HG02852 (cell line): Measurements from ENCODE around the gene FBXO24.

Experiments
- ATAC-seq: cut with Tn5 transposase; IDR thresholded peaks from one replicate; pipeline ENCODE4 v1.9.1; 2021; ENCODE audit warnings: mild to moderate bottlenecking, moderate library complexity; ENCODE audit not compliant: unreplicated experiment

The FBXO24 gene

GRCh38 chr7:100614308-100614861 lies 28.3 kb downstream of the FBXO24 start:
- no peak for ATAC-seq

GRCh38 chr7:100620239-100620638 lies 34.1 kb downstream of the FBXO24 start:
- ATAC-seq: no peak

DNA sequence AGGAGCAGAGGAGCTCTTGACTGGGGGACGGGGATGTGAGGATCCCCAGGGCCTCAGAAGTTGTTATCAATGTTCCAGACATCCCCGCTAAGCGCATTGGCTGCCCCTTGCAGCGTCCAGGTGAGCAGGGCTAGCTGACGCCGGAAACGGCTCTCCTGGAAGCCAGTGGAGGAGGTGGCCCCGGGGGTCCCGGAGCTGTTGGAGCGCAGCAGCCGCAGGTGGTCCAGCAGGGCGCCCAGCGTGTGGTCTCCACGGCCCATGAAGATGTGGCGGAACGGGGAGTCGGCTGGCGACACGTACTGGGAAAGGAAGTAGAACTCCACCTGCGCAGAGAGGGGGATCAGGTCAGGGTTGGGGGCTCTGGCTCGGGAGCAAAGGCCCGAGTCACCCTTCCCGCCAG lies 34.7 kb downstream of the FBXO24 start:
- no peak for ATAC-seq

- no peak for ATAC-seq
Measured at GRCh38 chr7:100621554-100621953, 35.4 kb downstream of the FBXO24 start.

DNA sequence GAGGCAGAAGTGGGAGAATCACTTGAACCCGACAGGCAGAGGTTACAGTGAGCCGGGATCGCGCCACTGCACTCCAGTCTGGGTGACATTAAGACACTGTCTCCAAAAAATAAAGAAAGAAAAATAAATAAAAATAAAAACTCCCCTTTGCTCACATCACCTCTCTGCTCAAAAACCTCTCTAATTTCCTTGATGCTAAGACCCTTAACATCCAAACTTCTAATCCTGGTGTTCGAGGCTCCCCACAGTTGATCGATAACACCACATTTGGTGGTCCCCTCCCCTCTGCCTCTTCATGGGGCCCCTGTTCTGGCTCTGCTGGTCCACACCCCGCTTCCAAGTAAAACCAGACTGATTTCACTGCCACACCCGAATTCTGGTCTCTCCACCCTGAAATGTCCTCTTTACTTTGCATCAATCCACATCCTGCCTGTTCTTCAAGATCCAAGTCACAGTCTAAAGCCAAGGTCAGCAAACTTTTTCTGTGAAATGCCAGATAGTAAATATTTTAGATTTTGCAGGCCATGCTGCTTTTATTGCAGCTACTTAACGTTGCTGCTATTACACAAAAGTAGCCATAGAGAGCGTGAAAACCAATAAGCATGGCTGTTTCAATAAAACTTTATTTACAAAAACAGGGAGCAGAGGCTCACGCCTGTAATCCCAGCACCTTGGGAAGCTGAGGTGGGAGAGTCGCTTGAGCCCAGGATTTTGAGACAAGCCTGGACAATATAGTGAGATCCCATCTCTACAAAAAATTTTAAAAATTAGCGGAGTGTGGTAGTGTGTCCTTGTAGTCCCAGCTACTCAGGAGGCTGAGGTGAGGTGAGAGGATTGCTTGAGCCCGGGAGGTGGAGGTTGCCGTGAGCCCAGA lies 38.1 kb downstream of the FBXO24 start:
- ATAC-seq: no peak

DNA sequence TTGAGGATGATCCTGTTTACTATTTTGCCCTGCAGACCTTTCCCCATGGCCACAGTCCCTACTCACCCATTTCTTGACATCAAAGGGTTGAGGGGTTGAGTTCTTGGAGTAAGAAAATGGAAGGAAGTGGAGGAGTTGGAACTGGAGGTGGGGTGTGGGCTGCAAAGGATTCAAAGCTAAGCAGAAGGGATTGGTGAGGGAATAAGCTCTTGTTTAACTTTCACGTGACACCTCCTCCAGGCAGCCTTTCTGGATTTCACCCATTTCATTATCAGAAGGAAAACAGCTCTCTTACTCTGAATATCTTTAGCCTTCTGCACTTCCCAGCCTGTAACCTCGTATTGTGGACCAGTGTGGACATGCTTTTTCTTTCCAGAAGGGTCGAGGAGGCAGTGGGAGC lies 39.9 kb downstream of the FBXO24 start:
- no peak for ATAC-seq

DNA sequence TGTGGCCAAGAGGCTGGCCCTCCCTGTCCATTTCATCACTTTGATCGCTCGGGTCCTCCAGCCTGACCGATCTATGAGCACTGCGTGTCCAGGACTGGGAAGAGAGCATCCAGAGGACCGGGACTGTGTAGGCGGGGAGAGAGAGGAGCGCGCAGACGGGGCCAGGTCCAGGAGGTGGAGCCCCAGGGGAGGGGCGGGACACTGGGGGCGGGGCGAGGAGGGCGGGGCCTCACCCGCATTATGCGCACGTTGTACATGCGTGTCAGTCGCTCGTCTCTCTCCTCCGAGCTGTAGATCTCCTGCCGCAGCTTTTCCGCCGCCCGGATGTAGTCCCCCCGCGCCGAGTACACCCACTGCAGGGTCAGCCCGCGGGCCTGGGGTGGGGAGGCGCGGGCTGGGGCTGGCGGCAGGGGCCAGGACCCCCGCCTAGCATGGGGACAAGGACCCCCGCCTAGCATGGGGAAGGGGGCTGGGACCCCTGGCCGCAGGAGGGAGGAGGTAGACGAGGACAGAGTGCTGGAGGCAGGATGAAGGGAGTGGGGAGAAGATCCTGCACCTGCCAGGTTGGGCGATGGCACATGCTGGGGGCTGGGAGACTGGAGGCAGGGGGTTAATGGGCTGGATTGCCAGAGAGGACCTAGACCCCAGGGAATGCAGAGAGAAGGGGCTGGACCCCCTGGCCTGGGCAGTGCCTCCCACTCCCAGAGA lies 40.6 kb downstream of the FBXO24 start:
- ATAC-seq: peak; percentile 88

DNA sequence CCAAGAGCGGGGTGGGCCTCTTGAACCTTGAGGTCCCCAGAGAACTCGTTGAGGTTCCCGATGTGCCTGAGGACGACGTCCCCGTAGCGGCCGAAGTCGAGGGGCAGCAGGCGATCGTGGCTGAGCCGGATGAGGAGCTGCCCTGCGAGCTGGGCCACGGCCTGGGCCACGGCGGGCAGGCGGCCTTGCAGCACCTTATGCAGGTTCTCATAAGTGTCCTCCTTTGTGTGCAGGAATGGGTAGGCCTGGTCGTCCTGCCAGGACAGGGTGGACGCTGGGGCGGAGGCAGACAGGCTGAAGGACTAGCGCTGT lies 41.1 kb downstream of the FBXO24 start:
- no peak for ATAC-seq

- ATAC-seq: no peak
Measured at GRCh38 chr7:100629117-100629716, 43.1 kb downstream of the FBXO24 start.

GRCh38 chr7:100630066-100630465 lies 43.9 kb downstream of the FBXO24 start:
- ATAC-seq: no peak

DNA sequence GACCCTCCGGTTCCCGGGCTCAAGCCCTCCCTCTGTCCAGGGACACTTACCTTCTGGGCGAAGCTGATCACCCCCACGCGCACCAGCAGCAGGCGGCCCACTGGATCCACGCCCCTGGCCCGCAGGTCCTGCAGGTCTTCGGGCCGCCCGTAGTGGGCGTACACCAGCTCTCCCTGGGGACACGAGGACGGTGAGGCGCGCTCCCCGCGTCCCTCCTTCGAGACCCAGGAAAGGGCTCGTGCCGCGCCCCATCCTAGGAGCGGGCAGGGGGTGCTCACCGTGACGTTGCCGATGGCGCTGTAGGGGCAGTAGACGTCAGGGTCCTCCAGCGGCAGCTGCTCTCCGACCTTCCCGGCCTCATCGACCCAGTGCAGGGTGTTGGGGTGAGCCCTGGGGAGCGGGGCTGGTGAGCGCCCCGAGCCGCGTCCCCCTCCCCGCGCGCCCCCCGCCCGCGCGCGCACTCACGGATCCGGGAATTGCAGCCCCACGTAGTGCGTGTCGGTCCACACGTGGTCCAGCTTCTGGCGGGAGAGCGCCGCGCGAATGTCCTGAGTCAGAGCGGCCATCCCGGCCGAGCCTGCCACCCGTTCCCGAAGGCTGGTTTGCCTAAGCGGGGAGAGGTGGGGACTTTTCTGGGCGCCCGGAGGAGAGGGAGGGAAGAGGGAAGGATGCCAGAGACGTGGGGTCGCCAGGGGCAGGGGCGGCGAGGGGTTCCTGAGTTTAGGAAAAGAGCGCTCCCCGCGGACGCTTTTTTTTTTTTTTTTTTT lies 47.0 kb downstream of the FBXO24 start:
- peak; percentile 58 for ATAC-seq

DNA sequence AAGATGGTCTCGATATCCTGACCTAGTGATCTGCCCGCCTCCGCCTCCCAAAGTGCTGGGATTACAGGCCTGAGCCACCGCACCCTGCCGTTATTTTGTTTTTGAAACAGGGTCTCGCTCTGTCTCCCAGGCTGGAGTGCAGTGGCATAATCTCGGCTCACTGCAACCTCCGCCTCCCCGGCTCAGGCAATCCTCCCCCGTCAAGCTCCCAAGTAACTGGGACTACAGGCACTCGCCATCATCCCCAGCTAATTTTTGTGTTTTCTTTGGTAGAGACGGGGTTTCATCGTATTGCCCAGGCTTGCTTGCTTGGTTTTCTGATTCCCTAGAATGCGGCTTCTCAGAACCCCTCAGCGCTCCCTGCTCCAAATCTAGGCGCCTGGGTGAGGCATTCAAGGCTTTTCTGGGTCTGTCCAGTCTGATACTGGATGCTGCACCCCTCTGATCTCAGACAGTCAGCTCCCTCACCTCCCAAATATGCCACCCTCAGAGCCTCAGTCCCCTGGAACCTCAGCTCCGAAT lies 53.9 kb downstream of the FBXO24 start:
- no peak for ATAC-seq

GRCh38 chr7:100640517-100641440 lies 54.7 kb downstream of the FBXO24 start:
- ATAC-seq: no peak

- ATAC-seq: no peak
Measured at GRCh38 chr7:100641463-100641859, 55.3 kb downstream of the FBXO24 start, which contains the start of gene TFR2. TFR2 (minus strand) TSS chr7:100641552; CDS start chr7:100641509, 43 bp downstream.

DNA sequence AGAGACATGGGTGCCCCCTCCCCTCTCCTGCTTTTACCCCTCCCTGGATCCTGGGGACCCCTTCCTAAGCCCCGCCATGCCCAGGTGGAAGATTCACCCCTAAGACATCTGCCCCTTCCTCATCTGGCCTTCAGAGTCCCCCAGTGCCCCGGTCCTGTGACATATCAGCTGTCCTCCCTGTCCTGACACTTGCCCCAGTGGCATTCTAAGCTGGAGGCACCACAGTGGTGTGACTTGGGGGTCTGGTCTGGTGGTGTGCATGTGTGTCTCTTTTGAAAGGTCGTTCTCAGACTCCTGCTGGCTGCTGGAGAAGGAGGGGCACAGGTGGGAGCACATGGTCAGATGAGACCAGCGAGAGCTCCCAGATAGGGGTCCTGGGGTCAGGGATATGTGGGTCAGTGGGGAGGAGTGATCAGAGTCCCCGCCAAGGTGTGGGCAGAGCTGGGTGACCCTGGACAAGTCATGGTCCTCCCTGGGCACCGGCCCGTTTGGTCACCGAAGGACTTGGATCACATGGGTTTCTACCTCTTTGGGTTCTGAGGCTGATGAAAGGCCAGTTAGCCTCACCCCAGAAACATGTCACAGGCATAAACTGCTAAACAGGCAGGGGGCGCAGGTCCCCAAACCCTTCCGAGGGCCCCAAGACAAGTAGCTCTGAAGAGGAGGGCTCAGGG lies 55.9 kb downstream of the FBXO24 start:
- ATAC-seq: no peak

GRCh38 chr7:100642534-100642907 lies 56.4 kb downstream of the FBXO24 start:
- ATAC-seq: no peak

GRCh38 chr7:100649826-100650565 lies 63.9 kb downstream of the FBXO24 start:
- no peak for ATAC-seq
